Activated CD8-positive, alpha-beta memory T cell treated with anti-CD3 and anti-CD28 coated beads for 48 hours (primary cell): ENCODE measurements around the gene UBE2R2.
"Not testable (repeated sequence)": the region's sequence is repeated elsewhere in the genome, so short reads cannot be mapped to it uniquely, and the experiment has no call there.

Source experiments
- DNase-seq, 3 experiments: peaks; one replicate each; pipeline ENCODE4 v3.0.0-alpha.2; 2020; ENCODE audit warnings: low read depth in 2 of 3, low spot score in 2 of 3

The UBE2R2 gene

DNA sequence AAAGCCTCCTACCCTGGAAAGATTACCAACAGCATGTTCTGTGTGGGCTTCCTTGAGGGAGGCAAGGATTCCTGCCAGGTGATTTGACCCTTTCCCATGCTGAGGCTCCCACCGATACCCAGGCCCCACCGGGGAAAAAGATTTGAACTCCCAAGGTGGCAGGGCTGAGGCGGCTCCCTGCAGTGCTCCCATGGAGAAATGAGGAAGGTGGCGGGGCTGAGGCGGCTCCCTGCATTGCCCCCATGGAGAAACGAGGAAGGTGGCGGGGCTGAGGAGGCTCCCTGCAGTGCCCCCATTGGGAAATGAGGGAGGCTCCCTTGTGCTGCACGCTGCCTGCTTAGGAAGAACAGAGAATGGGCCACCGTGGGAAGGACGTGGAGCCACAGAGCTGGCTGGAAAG, 18.4 kb upstream of the UBE2R2 start:
- no peak for DNase-seq

DNA sequence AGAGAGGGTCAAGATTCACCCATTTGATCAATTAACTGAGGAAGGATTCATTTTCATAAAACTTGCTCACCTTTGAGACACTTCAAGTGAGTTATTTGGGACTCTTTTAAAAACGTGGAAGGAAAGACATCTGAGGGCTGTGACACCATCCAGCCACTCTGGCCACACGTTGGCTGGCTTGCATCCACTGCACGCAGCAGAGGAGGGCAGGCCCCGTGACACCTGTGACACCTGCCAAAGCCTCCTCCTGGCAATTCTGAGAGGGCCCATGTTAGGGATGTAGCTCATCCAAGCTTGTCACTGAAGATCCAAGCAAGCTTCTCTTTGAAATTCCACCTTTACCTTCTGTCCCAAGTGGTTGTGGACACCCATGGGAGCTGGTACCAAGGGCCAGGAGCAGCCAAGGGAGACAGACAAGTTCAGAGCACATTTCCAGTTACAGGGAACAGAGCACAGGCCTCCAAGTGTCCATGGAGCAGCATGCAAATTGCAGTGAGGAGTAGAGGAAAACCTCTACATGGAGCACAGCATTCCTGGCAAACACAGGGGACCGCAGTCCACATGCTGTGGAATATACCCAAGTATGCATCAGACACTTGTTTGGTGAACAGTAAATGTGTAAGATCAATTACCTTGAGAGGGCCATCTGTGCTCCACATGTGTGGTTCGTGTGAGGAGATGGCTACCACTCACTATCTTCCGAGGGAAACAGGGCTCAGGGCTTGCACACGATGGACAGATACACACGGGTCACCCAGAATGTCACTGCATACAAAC, 16.8 kb upstream of the UBE2R2 start:
- no peak for DNase-seq

DNA sequence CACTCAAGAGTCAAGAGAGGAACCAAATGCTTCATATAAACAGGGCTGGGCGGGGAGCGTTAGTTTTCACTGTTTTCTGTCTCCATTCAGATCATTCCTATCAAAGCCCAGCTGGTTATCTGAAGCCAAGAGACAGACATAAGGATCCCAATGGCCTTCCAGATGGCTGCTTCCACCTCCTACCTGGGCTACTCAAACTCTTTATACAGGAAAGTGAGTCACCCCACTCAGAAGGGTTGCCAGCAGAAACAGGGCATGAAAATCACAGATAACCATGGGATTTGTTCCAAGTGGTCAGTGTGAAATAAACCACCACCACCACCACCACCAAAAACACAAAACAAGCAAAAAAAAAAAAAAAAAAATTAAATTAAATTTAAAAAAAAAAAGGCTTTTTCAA, 16.1 kb upstream of the UBE2R2 start:
- DNase-seq: no peak

DNA sequence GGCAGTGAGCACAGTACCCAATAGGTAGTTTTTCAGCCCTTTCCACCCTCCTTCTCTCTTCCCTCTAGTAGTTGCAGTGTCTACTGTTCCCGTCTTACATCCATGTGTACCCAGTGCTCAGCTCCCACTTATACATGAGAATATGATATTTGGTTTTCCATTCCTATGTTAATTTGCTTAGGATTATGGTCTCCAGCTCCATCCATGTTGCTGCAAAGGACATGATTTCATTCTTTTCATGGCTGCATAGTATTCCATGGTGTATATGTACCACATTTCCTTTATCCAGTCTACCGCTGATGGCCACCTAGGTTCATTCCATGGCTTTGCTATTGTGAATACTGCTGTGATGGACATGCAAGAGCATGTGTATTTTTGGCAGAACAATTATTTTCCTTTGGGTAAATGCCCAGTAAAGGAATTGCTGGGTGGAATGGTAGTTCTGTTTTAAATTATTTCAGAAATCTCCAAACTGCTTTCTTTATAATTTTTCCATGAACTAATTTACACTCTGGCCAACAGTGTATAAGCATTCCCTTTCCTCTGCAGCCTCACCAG, 14.9 kb upstream of the UBE2R2 start:
- DNase-seq: not testable (repeated sequence)

DNA sequence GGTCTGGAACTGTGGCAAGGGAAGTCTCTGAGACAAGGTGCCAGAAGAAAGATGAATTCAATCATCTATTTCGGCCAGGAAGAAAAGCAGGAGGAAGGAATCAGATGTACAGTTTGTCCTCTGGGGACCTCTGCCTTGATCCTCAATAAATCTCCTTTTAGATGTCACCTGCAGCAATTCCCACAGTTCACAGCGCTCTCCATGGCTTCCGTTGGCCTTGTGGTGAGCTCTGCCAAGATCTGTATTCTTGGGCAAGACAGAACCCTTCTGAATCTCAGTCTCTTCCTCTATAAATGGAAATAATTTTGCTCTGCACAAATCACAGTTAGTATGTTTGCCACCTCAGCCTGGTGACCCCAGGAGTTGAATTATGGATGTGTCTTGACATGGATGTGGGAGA, 12.8 kb upstream of the UBE2R2 start:
- DNase-seq: not testable (repeated sequence)

DNA sequence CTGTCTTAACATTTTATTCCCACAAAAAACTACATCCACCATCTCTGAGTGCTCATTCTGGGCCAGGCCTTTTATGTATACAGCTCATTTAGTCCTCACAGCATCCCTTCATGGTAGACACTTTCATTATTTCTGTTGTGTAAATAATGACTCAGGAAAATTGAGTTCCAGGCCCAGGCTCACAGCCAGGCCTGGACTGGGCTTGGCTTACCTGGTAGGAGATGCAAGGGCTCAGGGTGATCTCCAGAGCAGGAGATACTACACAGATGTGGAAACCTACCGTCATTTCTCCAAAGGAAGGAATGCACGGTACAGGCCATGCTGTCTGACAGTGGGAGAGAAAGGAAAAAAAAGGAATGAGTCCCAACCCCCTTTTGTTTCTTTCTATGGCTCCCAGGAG, 9.8 kb upstream of the UBE2R2 start:
- DNase-seq: not testable (repeated sequence)

DNA sequence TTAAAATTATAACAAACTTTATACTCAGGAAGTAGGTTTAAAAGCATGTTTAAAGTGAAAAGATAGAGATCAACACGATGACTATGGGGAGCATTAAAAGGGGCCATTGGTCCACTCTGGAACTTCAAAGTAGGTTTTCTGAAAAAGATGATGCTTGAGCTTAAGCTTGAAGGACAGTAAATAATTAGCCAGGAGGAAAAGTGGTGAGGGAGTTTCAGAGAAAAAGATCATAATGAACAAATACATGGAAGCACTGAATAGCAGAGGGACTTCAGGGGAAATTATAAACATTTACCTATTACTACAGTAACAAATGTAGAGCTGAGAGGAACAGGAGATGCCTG, 8.0 kb upstream of the UBE2R2 start:
- not testable (repeated sequence) for DNase-seq

DNA sequence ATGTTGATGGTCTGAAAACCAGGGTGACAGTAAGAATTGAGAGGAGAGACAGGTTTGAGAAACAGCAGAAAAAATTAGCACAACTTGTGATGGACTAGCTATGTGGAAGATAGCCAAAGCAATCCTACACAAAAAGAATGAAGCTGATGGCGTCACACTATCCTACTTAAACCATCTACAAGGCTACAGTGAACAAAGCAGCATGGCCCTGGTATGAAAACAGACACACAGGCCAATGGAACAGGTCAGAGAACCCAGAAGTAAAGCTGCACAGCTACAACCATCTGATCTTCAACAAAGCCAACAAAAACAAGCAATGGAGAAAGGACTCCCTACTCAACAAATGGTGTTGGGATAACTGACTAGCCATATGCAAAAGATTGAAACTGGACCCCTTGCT, 7.5 kb upstream of the UBE2R2 start:
- DNase-seq: no peak

DNA sequence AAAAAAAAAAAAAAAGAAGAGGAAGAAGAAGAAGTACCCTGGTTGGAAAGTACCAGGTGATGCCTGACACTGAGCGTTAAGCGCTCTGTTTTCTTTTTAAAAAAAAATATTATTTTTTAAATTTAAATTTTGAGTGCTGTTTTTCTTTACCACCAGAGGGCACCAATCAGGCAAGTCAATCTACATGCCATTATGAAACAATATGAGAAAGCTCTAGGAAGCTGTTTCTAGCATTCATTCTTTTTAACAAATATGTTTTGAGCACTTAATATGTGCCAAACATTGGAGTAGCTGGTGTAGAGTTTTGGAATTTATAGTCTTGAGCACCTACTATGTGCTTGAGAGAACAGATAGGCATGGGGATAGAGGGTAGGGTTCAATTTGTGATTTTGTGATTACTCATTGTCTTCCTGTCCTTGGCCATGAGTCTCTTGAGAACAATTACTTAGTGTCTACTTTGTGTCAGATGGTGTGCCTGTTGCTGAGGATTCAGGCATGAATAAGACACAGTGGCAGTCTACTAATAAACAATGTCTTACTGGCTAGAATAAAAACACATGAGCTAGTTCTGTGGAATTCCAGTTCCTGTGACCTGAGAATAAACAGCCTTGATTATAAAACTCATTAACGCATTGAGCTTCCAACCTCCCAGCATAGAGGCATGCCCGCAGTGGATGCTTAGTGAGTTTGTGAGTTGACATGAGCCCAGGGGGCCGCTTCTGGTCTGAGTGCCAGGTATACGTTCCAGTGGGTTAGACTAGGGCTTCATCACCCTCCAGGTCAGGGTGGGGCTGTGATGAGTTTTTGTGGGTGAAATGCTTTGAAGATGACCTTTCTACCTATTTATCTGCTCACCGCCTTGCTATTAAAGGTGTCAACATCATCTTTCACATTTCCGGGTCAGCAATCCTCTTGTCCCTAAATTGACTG, 3.0 kb upstream of the UBE2R2 start:
- no peak for DNase-seq

DNA sequence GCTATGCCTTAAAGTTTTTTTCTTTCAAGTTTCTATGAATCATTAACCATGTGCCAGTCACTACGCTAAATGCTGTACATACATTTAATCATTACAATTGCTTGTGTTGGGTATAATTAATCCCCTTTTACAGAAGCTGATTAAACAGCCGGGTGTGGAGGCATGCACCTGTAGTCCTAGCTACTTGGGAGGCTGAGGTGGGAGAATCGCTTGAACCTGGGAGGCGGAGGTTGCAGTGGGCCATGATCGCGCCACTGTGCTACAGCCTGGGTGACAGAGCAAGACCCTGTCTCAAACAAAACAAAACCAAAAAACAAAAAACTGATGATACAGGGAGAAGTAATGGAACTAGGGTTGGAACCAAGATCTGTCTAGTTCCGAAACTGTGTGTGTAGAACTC, 1.2 kb upstream of the UBE2R2 start:
- no peak for DNase-seq

DNA sequence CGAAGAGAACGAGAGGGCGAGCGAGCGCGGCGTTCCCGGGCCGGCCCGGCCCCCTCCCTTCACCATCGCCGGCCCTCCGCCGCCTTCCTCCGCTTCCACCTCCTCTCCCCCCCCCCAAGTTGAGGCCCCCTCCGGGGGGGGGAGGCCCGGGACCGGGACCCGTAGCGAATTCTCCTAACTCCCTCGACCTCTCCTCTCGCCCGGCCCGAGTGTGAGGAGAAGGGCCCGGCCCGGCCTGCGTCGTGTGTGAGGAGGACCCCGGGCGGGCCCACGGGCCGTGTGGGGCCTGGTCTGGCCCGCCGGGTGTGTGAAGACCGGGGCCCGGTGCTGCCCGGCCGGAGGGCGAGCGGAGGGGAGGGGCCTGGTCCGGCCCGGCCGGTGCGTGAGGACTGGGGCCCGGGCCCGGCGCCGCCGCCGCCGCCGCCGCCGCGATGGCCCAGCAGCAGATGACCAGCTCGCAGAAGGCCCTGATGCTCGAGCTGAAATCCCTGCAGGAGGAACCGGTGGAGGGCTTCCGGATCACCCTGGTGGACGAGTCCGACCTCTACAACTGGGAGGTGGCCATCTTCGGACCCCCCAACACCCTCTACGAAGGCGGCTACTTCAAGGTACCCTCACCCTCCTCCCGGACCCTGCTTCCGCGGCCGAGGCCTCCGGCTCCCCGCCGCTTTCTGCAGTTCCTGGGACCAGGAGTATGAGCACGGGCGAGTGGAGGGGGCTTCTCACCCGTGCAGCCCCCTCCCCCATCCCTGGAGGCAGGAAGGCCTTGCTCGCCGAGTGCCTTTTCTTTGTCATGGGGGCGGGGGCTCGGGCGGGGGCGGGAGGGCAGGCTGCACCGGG, 587 bp downstream of the UBE2R2 start:
- DNase-seq: peak; percentile 13 to 43 (median 26)

DNA sequence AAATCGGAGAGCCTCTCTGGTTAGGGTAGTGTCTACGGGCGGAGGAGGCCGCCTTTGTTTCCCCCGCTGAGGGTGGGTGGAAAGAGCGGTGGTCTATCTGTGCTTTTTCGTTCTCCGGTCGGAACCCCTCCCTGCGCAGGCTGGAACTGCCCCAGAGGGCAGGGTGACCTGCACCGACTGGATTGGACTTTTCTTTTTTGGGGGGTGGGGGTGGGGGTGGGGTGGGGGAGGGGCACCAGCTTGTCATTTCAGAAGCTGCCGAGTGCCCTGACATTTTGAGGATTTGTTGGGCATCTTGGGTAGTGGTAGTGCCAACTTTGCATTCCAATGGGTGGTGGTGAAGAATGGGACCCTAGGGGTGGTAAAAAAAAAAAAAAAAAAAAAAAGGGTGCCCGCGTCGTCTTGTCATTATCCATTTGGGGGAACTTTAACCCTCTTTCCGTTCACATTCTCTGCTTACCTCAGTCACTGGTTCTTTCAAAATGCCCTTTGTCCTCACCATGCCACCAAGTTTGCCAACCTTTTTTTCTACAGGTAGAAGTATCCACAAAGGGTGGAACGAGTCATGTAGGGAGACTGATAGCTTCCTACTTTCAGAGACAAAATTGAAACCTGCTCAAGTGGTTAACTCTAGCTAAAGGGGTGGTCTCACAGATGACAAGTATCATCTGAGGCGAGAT, 1.3 kb downstream of the UBE2R2 start:
- no peak for DNase-seq

DNA sequence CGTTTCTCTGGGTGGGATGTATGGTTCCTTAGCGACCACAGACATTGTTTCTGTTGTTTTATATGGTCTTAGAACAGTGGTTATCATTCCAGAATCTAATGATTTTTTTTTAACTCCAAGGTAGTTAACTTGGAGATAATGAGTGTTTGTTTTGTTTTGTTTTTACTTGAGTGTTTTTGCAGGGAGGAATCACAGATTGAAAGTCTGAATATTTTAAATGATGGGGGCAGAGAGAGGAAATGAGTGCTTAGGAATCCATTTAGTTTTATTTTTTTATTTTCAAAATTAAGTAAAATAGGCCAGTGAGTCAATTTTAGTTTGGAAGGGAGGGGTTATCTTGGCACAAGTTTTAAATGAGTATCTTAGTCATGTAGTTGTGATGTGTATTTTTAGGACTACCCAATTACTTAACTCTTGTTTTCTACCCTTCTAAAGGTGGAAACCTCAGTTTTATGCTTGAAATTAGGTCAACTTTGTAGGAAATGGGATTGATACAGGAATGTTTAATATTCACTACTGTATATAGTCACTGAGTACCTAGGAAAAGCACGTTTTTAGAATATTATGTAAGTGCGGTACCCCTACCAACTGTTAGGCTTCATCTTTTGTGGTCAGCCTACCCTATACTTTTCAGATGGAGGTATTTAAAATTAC, 2.0 kb downstream of the UBE2R2 start:
- no peak for DNase-seq

DNA sequence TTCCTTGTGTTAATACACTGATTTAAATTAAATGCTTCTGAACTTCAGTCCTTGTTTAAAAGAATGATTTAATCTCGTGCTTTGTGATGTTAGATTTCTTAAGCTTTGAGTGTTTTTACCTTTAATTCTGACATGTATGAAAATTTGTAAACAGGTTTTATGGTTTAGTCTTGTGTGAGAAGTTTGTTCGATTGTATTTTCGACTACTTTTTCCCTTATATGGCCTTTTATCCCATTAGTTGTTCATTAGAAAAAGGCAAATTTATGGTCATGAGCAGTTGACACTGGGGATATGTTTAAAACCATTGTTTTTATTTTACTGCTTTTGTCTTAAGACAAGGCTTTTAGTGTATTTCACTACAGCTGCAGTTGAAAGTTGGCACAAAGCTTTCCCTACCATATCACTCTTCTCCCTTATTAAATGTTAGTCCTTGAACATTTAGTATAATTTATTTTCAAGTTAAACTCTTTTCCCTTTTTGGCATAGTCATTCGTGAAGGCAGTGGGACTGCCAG, 3.3 kb downstream of the UBE2R2 start:
- no peak for DNase-seq

DNA sequence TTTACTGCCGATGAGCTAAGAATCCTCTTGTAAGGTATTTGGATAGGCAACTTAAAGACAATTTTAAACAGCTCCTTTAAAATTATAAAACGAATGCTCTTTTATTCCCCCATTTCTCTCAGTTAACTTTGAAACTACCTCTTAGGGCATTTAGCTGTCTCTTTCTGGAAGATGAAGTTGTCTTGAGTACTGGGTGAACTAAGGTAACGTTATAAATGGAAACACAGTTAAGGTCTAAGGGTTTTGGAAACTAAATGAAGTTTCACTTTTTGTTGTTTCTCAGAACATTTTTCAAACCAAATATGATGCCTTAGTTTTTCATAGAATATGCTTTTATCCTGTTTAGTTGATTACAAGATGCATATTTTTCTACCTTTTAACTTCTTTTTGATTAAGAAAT, 6.8 kb downstream of the UBE2R2 start:
- no peak for DNase-seq

DNA sequence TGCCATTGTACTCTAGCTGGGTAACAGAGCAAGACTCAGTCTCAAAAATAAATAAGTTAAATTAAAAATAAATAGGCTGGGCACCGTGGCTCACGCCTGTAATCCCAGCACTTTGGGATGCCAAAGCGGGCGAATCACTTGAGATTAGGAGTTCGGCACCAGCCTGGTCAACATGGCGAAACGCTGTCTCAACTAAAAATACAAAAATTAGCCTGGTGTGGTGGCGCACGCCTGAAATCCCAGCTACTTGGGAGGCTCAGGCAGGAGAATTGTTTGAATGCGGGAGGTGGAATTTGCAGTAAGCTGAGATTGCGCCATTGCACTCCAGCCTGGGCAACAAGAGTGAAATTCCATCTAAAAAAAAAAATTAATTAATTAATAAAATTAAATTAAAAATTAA, 10.3 kb downstream of the UBE2R2 start:
- DNase-seq: not testable (repeated sequence)

DNA sequence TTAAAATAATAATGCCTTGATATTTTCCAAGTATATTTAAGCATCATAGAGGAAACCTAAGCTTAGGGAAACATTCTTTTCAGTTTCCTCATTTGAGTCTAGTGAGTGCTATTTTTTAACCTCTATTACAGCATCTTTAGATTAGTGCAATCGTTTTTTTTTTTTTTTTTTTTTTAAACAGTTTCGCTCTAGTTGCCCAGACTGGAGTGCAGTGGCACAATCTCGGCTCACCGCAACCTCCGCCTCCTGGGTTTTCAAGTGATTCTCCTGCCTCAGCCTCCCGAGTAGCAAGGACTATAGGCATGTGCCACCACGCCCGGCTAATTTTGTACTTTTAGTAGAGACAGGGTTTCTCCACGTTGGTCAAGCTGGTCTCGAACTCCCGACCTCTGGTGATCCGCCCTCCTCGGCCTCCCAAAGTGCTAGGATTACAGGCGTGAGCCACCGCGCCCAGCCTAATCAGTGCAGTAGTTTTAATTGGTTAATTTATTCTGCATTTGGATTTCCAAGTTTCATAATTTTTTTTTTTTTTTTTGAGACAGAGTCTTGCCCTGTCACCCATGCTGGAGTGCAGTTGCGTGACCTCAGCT, 12.8 kb downstream of the UBE2R2 start:
- not testable (repeated sequence) for DNase-seq

DNA sequence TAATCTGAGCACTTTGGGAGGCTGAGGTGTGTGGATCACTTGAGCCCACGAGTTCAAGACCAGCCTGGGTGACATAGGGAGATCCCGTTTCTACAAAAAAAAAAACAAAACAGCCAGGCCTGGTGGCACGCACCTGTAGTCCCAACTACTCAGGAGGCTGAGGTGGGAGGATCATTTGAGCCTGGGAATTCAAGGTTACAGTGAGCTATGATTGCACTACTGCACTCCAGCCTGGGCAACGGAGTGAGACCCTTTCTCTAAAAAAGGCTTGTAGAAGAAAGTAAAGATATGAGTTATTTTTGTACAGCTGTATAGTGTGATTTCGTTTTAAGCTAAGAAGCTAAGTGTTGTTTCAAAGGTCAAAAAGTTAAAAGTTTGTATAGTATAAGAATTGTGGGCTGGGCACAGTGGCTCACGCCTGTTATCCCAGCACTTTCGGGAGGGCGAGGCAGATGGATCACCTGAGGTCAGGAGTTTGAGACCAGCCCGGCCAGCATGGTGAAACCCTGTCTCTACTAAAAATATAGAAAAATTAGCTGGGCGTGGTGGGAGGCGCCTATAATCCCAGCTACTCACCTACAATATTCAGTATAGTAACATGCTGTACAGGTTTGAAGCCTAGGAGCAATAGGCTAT, 18.8 kb downstream of the UBE2R2 start:
- no peak for DNase-seq

DNA sequence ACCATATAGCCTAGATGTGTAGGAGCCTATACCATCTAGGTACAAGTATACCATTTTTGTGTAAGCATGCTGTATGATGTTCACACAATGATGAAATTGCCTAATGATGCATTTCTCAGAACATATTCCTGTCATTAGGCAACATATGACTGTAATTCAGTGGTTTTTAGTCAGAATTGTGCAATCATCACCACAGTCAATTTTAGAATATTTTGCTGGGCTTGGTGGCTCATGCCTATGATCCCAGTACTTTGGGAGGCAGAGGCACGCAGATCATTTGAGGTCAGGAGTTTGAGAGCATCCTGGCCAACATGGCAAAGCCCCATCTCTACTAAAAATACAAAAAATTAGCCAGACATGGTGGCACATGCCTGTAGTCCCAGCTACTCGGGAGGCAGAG, 19.3 kb downstream of the UBE2R2 start:
- not testable (repeated sequence) for DNase-seq
